PFSK-1 (cell line): ENCODE measurements around the gene SLC24A3.

Source experiments
- FOXP2 ChIP-seq: optimal IDR thresholded peaks from 2 replicates; pipeline ENCODE3; 2011; ENCODE audit warnings: borderline replicate concordance, control low read depth, inconsistent platforms; ENCODE audit not compliant: insufficient read depth; ENCODE audit errors: extremely low read length, extremely low read depth
- POLR2AphosphoS5 ChIP-seq: IDR thresholded peaks from 2 replicates; pipeline ENCODE4 v1.6.1; 2012; ENCODE audit warnings: low read depth, mild to moderate bottlenecking, control low read depth, low read length, moderate library complexity
- REST ChIP-seq, 2 experiments: IDR thresholded peaks; 2 replicates each; pipeline versions ENCODE4 v1.6.1 to v1.8.0; 2011 to 2012; ENCODE audit warnings: low read depth in 2 of 2, low read length in 2 of 2, control low read depth in 1 of 2, inconsistent platforms in 1 of 2, mild to moderate bottlenecking in 1 of 2, moderate library complexity in 1 of 2; ENCODE audit not compliant: insufficient read depth in 1 of 2
- SIN3A ChIP-seq: IDR thresholded peaks from 2 replicates; pipeline ENCODE4 v1.6.1; 2012; ENCODE audit warnings: mild to moderate bottlenecking, low read length, moderate library complexity, borderline replicate concordance; ENCODE audit not compliant: insufficient read depth
- TAF1 ChIP-seq: IDR thresholded peaks from 2 replicates; pipeline ENCODE4 v1.6.1; 2012; ENCODE audit warnings: low read length, control low read depth, borderline replicate concordance; ENCODE audit not compliant: insufficient read depth

Gene SLC24A3

GRCh38 chr20:19473922-19474286, 261.5 kb downstream of the SLC24A3 start:
- TF ChIP-seq FOXP2, result no peak
- no peak for TF ChIP-seq SIN3A
- TF ChIP-seq TAF1, result no peak
- no peak for TF ChIP-seq POLR2AphosphoS5
- no peak for TF ChIP-seq REST (IDR thresholded peaks at IDR 0.05; ENCODE audit: insufficient read depth in 1 of 2, low read depth in 2 of 2, low read length in 2 of 2)

- no peak for TF ChIP-seq SIN3A
- no peak for TF ChIP-seq FOXP2
- no peak for TF ChIP-seq REST (IDR thresholded peaks at IDR 0.05; ENCODE audit: insufficient read depth in 1 of 2, low read depth in 2 of 2, low read length in 2 of 2)
- TF ChIP-seq TAF1, result no peak
- no peak for TF ChIP-seq POLR2AphosphoS5
These were observed 266.0 kb downstream of the SLC24A3 start for GRCh38 chr20:19478320-19478895.

- no peak for TF ChIP-seq SIN3A
- no peak for TF ChIP-seq TAF1
- no peak for TF ChIP-seq FOXP2
- no peak for TF ChIP-seq REST (IDR thresholded peaks at IDR 0.05; ENCODE audit: insufficient read depth in 1 of 2, low read depth in 2 of 2, low read length in 2 of 2)
- no peak for TF ChIP-seq POLR2AphosphoS5
These were observed 270.3 kb downstream of the SLC24A3 start for GRCh38 chr20:19482726-19483125.

- TF ChIP-seq SIN3A (no peak), FOXP2 (no peak), REST (IDR thresholded peaks at IDR 0.05; ENCODE audit: insufficient read depth in 1 of 2, low read depth in 2 of 2, low read length in 2 of 2) (no peak), TAF1 (no peak), POLR2AphosphoS5 (no peak)
These were observed 270.9 kb downstream of the SLC24A3 start for GRCh38 chr20:19483309-19483708.

- TF ChIP-seq POLR2AphosphoS5 (no peak), FOXP2 (no peak), TAF1 (no peak), REST (IDR thresholded peaks at IDR 0.05; ENCODE audit: insufficient read depth in 1 of 2, low read depth in 2 of 2, low read length in 2 of 2) (no peak), SIN3A (no peak)
These were observed 274.0 kb downstream of the SLC24A3 start for GRCh38 chr20:19486446-19486845.
